ENCODE results near the gene VSIR.

DNA sequence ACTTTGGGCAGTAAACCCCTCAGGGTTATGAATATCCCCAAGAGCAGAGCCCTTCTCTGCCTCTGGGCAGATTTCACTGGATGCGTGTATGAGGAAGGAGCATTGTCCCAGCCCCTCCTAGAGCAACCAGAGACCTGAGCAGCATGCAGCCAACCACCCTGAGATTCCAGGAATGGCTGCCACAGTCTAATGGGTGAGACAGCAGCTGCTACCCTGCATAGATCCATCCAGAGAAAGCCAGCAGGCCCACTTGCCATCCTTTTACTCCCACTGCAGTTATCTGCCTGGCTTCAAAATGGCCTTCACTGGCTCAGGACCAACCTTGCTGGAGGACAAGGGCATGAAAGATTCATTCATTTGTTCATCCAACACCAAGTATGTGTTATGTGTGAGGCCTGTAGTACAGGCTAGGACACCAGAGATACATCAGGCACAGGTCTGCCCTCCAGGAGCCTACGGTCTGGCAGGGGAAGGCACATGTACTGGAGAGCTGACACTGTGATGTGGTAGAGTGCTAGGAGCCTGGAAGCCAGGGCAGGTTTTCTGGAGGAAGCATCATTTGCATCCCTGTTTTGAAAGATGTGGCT is 27.6 kb downstream of the VSIR start:
- TF ChIP-seq, protein P1, sequence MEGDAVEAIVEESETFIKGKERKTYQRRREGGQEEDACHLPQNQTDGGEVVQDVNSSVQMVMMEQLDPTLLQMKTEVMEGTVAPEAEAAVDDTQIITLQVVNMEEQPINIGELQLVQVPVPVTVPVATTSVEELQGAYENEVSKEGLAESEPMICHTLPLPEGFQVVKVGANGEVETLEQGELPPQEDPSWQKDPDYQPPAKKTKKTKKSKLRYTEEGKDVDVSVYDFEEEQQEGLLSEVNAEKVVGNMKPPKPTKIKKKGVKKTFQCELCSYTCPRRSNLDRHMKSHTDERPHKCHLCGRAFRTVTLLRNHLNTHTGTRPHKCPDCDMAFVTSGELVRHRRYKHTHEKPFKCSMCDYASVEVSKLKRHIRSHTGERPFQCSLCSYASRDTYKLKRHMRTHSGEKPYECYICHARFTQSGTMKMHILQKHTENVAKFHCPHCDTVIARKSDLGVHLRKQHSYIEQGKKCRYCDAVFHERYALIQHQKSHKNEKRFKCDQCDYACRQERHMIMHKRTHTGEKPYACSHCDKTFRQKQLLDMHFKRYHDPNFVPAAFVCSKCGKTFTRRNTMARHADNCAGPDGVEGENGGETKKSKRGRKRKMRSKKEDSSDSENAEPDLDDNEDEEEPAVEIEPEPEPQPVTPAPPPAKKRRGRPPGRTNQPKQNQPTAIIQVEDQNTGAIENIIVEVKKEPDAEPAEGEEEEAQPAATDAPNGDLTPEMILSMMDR (IDR thresholded peaks at IDR 0.05): no peak
- TF ChIP-seq POLR2A (IDR thresholded peaks at IDR 0.05): no peak
